ENCODE data around the gene MICAL2.
A peak's percentile ranks its signal among the peaks of the same experiment; 100 is the strongest.

Gene MICAL2

GRCh38 chr11:12285811-12286222 is 175.4 kb downstream of the MICAL2 start:
- TF ChIP-seq CTCF (IDR thresholded peaks at IDR 0.05; ENCODE audit: low read depth, low read length) = no peak
- Histone ChIP-seq H3K4me3 (ENCODE audit: low read depth, low read length) (no peak overlapping the region), H3K4me1 (peaks cover 19% of the 10 kb centered on the region)

GRCh38 chr11:12286606-12287005 is 176.2 kb downstream of the MICAL2 start:
- DNase-seq = no peak
- H3K27me3 ChIP-seq = no peaks in the 10 kb centered on the region
- peaks cover 19% of the 10 kb centered on the region for H3K4me1 ChIP-seq
- no peak for TF ChIP-seq CTCF (IDR thresholded peaks at IDR 0.05; ENCODE audit: low read depth, low read length)
- no peaks in the 10 kb centered on the region for H3K9me3 ChIP-seq
- no peak overlapping the region for H3K4me3 ChIP-seq (ENCODE audit: low read depth, low read length)
- H3K36me3 ChIP-seq = no peaks in the 10 kb centered on the region

More at GRCh38 chr11:12285811-12286222, 175.4 kb downstream of the MICAL2 start:
- Histone ChIP-seq H3K27me3 (no peaks in the 10 kb centered on the region), H3K36me3 (no peaks in the 10 kb centered on the region), H3K9me3 (no peaks in the 10 kb centered on the region)
- DNase-seq = no peak

DNA sequence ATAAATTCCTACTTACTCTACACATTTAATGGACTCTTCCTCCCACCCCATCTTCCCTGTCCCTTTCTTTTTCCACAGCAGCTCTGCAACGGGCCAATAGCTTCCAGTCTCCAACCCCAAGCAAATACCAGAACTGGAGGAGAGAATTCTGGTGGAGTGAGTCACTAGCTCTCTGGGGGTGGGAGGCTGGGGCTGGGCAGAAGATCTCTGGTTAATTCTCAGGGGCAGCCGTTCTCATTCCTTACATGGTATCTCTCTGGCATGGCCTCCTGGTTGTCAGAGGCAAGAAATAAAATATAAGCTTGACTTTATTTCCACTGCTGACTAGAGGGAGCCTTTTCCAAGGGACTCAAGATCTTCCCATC is 176.6 kb downstream of the MICAL2 start:
- TF ChIP-seq CTCF (IDR thresholded peaks at IDR 0.05; ENCODE audit: low read depth, low read length) = no peak
- Histone ChIP-seq H3K4me1 (peaks cover 19% of the 10 kb centered on the region), H3K9me3 (no peaks in the 10 kb centered on the region), H3K4me3 (ENCODE audit: low read depth, low read length) (no peak overlapping the region), H3K27me3 (no peaks in the 10 kb centered on the region), H3K36me3 (no peaks in the 10 kb centered on the region)
- DNase-seq = peak; percentile 25

DNA sequence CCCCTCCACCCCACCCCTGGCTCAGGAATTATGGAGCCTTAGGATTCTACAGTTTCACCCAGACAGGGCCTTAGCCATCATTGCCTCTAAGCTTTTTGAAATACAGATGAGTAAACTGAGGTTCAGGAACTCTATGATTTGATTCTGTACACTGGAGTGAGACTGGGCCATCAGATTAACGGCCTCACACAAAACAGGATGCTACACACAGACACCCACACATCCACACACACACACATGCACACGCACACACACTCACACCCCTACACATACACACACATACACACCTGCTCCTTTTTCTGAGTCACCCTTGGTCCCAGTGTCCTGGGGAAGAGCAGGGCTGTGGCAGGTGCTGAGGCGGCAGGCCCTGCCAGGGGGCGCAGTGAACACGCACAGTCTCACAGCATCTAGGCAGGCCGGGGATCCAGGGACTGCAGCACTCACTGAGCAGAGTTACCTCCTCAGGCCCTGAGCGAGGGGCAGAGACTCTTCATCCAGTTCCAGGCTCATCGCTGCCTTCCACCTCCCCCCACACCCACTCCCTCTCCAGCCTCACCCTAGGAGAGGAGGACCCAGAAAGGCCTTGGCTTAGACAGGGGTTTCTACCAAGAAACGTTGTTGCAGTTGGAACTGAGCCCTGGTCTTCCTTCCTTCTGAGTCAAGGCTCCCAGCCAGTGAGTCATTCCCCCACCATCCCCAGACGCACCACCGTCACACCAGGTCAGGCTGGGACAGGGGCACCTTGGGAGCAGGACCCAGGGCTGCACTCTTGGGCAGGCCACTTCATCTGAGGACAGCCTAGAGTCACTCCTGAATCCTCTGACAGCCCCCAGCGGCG is 177.2 kb downstream of the MICAL2 start:
- DNase-seq = peak; percentile 80
- Histone ChIP-seq H3K36me3 (no peaks in the 10 kb centered on the region), H3K9me3 (no peaks in the 10 kb centered on the region), H3K27me3 (no peaks in the 10 kb centered on the region), H3K4me1 (peaks cover 19% of the 10 kb centered on the region), H3K4me3 (ENCODE audit: low read depth, low read length) (no peak overlapping the region)
- TF ChIP-seq CTCF (IDR thresholded peaks at IDR 0.05; ENCODE audit: low read depth, low read length) = peak; percentile 68

DNA sequence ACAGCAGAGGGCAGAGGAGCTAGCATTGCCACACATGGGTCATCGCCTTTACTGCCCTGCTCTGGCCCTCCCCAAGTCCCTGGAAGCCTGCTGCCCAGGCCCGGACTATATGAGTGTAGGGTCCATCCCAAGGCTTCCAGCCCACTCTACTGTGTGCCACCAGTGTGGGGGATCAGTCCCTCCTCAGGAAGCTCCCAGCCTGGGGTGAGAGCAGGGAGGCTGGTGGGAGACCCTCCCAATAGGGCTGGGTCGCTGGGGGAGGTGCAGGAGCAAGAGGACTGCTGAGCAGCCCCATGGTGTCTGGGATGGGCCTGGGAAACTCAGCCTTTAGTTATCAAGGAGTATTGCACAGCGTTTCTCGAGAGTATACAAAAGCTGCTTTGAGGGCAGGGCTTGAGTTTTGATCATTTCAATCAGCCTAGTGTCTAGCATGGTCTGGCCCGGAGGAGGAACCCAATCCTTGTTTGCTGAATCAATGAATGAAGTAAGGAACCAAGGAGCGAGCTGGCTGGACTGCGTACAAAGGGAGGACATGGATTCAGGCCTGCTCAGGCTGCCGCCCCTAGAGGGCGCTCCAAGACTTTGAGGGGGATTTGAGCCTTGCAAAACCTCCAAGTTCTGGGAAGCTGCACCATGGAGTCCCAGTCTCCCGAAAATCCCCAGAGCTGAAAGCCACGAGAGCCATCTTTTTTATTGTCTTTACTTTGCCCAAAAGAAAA is 178.0 kb downstream of the MICAL2 start:
- Histone ChIP-seq H3K4me1 (peaks cover 19% of the 10 kb centered on the region), H3K9me3 (no peaks in the 10 kb centered on the region), H3K4me3 (ENCODE audit: low read depth, low read length) (no peak overlapping the region), H3K27me3 (no peaks in the 10 kb centered on the region), H3K36me3 (no peaks in the 10 kb centered on the region)
- peak; percentile 88 for TF ChIP-seq CTCF (IDR thresholded peaks at IDR 0.05; ENCODE audit: low read depth, low read length)
- peak; percentile 87 for DNase-seq
